Neural progenitor cell (in vitro differentiated cells): ENCODE measurements around the gene CACNA1B.

Experiments
- CTCF ChIP-seq: fragments of 200-600 bp; sonication (generic); IDR thresholded peaks from 2 replicates; pipeline ENCODE4 v1.5.1; 2017; ENCODE audit warnings: antibody characterized with exemption, mild to moderate bottlenecking
- EZH2 ChIP-seq: fragments of 200-600 bp; sonication (generic); IDR thresholded peaks from 2 replicates; pipeline ENCODE4 v1.6.1; 2017; ENCODE audit warnings: antibody characterized with exemption, mild to moderate bottlenecking, moderate library complexity

- TF ChIP-seq CTCF (no peak), EZH2 (no peak)
These were observed 96.3 kb downstream of the CACNA1B start for GRCh38 chr9:137973829-137974416.
